SU-DHL-6 (cell line): ENCODE measurements around the gene MUC5B.

Experiments
- H2AFZ ChIP-seq: fragments of 200-600 bp; sonication (generic); 2 replicates; pipeline ENCODE4 v1.6.1; 2014; ENCODE audit warnings: low read depth, mild to moderate bottlenecking, moderate library complexity, mixed read lengths, antibody characterized with exemption, low read length; ENCODE audit not compliant: severe bottlenecking
- H3F3A ChIP-seq: fragments of 200-600 bp; shearing (Covaris generic); 2 replicates; pipeline ENCODE4 v1.6.0; 2016; ENCODE audit warnings: antibody characterized with exemption, mild to moderate bottlenecking; ENCODE audit not compliant: insufficient read depth
- H3K27ac ChIP-seq: fragments of 200-600 bp; sonication (generic); 2 replicates; pipeline ENCODE4 v1.5.1; 2016; ENCODE audit warnings: low read depth, mild to moderate bottlenecking, low read length, moderate library complexity, mixed read lengths
- H3K27me3 ChIP-seq: fragments of 200-600 bp; sonication (generic), shearing (Covaris generic); 2 replicates; pipeline ENCODE4 v1.6.0; 2014; ENCODE audit warnings: mild to moderate bottlenecking, low read length
- H3K36me3 ChIP-seq: fragments of 200-600 bp; sonication (generic); 2 replicates; pipeline ENCODE4 v1.6.1; 2014; ENCODE audit warnings: mild to moderate bottlenecking, low read length, mixed read lengths
- H3K4me2 ChIP-seq: fragments of 300-600, 200-600 bp; shearing (Covaris generic), sonication (generic); 2 replicates; pipeline ENCODE4 v1.6.0; 2014; ENCODE audit warnings: low read length, low read depth, mild to moderate bottlenecking; ENCODE audit not compliant: poor library complexity, severe bottlenecking
- H3K4me3 ChIP-seq: fragments of 200-600 bp; sonication (generic); 2 replicates; pipeline ENCODE4 v1.5.1; 2014; ENCODE audit warnings: antibody characterized with exemption, low read length, mild to moderate bottlenecking, mixed read lengths; ENCODE audit not compliant: insufficient read depth, poor library complexity, severe bottlenecking
- H3K79me2 ChIP-seq: fragments of 200-600 bp; sonication (generic); 2 replicates; pipeline ENCODE4 v1.6.1; 2014; ENCODE audit warnings: mild to moderate bottlenecking, low read length, moderate library complexity; ENCODE audit not compliant: insufficient read depth
- H3K9ac ChIP-seq: fragments of 200-600 bp; sonication (generic); 2 replicates; pipeline ENCODE4 v1.7.0; 2014; ENCODE audit warnings: mild to moderate bottlenecking, low read length
- H3K9me2 ChIP-seq: fragments of 200-600 bp; sonication (generic); replicated peaks from 2 replicates; pipeline ENCODE4 v1.6.1; 2014; ENCODE audit warnings: low read length; ENCODE audit not compliant: insufficient read depth
- H3K9me3 ChIP-seq: fragments of 200-600 bp; sonication (generic); 2 replicates; pipeline ENCODE4 v1.6.1; 2014; ENCODE audit warnings: low read length, mixed read lengths; ENCODE audit not compliant: insufficient read depth
- H4K20me1 ChIP-seq: fragments of 200-600 bp; sonication (generic); 2 replicates; pipeline ENCODE4 v1.6.1; 2014; ENCODE audit warnings: low read depth, mild to moderate bottlenecking, antibody characterized with exemption, low read length, moderate library complexity, mixed read lengths
- CTCF ChIP-seq: fragments of 200-600 bp; sonication (generic); IDR thresholded peaks from one replicate; pipeline ENCODE4 v1.5.1; 2017; ENCODE audit warnings: antibody characterized with exemption, mild to moderate bottlenecking, low read length, moderate library complexity; ENCODE audit not compliant: insufficient read depth, poor library complexity, severe bottlenecking
- EZH2phosphoT487 ChIP-seq: fragments of 200-600 bp; sonication (generic), shearing (Covaris generic); conservative IDR thresholded peaks from 2 replicates; pipeline ENCODE4 v1.6.1; 2018; ENCODE audit warnings: mild to moderate bottlenecking, antibody characterized with exemption, low read length, moderate library complexity, mixed read lengths

Gene MUC5B

DNA sequence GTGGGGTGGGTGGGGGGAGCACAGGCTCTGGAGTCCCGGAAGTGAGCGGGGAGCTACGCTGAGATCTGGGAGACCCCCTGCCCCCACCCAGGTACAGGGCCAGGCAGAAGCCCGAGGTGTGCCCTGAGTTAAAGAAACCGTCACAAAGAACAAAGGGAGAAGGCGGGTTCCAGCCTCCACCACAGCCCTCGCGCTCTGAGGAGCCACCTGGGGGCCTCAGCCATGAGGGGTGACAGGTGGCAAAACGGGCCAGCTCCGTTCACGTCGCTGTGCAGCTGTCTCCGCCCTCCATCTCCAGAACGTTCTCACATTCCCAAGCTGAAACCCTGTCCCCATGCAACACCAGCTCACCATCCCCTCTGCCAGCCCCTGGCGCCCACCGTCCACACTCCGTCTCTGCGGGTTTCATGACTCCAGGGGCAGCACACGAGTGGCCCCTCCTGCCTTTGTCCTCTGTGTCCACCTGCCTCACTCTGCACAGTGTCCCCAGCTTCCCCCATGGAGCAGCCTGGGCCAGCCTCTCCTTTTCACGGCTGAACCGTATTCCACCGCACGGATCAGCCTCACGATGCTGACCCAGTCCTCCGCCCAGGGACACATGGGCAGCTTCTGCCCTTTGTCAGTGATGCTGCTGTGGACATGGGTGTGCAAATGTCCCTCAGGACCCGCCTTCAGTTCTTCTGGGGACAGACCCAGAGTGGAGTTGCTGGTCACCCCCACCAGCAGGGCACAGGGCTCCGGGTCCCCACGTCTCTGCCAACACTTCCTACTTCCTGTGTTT, 1.7 kb upstream of the MUC5B start:
- Histone ChIP-seq H3K27ac (no peak overlapping the region), H3K36me3 (no peaks in the 10 kb centered on the region), H4K20me1 (no peaks in the 10 kb centered on the region), H3K4me3 (no peak overlapping the region), H3K9me3 (no peaks in the 10 kb centered on the region), H3K4me2 (no peak overlapping the region), H2AFZ (no peak overlapping the region), H3F3A (no peaks in the 10 kb centered on the region), H3K9me2 (no peaks in the 10 kb centered on the region), H3K27me3 (no peaks in the 10 kb centered on the region), H3K9ac (no peak overlapping the region), H3K79me2 (no peaks in the 10 kb centered on the region)
- TF ChIP-seq EZH2phosphoT487 (no peak), CTCF (no peak)

DNA sequence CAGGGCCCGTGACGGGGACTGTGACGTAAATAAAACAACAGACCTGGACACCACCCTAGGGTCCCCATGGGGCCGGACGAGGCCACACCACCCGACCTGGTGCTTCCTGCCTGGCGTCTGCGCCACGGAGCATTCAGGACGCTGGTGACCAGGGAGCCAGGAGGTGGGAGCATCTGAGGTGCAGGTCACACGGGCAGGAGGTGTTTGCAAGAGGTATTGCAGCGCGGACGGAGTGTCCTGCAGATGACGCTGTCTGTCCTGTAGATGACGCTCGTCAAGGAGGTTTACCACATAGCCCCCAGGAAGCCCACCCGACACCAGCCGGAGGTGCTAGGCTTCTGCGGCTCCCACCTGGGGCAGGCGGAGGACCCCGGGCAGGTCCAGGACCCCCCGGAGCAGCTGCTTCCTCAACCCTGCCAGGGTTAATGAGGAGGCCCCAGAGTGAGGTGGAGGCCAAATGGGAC, 986 bp upstream of the MUC5B start:
- Histone ChIP-seq H3K9me3 (no peaks in the 10 kb centered on the region), H3K36me3 (no peaks in the 10 kb centered on the region), H2AFZ (no peak overlapping the region), H3K9ac (no peak overlapping the region), H3K27ac (no peak overlapping the region), H4K20me1 (no peaks in the 10 kb centered on the region), H3K79me2 (no peaks in the 10 kb centered on the region), H3K4me3 (no peak overlapping the region), H3K4me2 (no peak overlapping the region), H3F3A (no peaks in the 10 kb centered on the region), H3K27me3 (no peaks in the 10 kb centered on the region), H3K9me2 (no peaks in the 10 kb centered on the region)
- TF ChIP-seq EZH2phosphoT487 (no peak), CTCF (no peak)

- no peak for TF ChIP-seq CTCF
- no peak for TF ChIP-seq EZH2phosphoT487
- H3K4me2 ChIP-seq, result no peak overlapping the region
- no peaks in the 10 kb centered on the region for H3K9me3 ChIP-seq
- no peak overlapping the region for H3K9ac ChIP-seq
- no peak overlapping the region for H2AFZ ChIP-seq
- H3K9me2 ChIP-seq, result no peaks in the 10 kb centered on the region
- H3K27ac ChIP-seq, result no peak overlapping the region
- H4K20me1 ChIP-seq, result no peaks in the 10 kb centered on the region
- no peaks in the 10 kb centered on the region for H3K79me2 ChIP-seq
- no peaks in the 10 kb centered on the region for H3K36me3 ChIP-seq
- no peaks in the 10 kb centered on the region for H3K27me3 ChIP-seq
- no peak overlapping the region for H3K4me3 ChIP-seq
- H3F3A ChIP-seq, result no peaks in the 10 kb centered on the region
These were observed 662 bp downstream of the MUC5B start for GRCh38 chr11:1223346-1224110.
